ENCODE measurements around the gene NPR1. TPM values are rescaled to one million over a fixed set of nuclear protein-coding genes. Genes with fewer than 3 reads are reported as not detected.

The NPR1 gene
- polyA plus RNA-seq, 2 of the 4 experiments (the other 2 are of a cell fraction), result 0.39 to 1.9 TPM

DNA sequence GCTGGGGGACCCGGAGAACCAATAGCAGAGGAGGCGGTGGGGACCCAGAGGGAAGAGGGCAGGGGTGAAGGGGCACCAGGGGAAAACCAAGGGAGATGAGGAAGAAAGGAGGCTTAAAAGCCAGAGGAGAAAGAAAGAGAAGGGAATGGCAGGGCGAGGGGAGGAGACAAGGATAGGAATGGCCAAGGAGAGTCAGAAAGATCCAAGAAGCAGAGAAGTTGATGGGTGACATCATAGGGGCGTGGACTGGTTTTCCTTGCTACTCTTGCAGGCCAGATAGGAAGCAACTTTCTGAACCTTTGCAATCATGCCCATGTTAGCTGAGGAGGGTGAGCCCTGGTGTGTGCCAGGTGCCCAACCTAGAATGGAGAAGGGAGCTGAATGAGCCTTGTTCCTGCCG, 5.4 kb downstream of the NPR1 start:
- ChIA-PET CTCF (interaction anchor here (1.0 kb wide), 2 partner anchors 11 to 303 kb away, joined by 3 to 4 read pairs; no protein-coding TSS in a partner anchor), POLR2A (interaction anchor here (0.6 kb wide), 1 partner anchor 17 kb away, joined by 3 read pairs; no protein-coding TSS in a partner anchor)
- FAIRE-seq (no peak), ATAC-seq (peak; percentile 21 to 39; a peak in 3 of 6 replicates), DNase-seq (ENCODE audit: low read depth in 1 of 2, low spot score in 1 of 2) (peak in 1 of 2 experiments; percentile 43)
- no peak overlapping the region for H3K4me3 ChIP-seq
- no peaks in the 10 kb centered on the region for H3K9me3 ChIP-seq
- 59% methylated on average over 5 of the region's 5 CpGs for WGBS (ENCODE audit: missing lambda C conversion rate)
- H3K27ac ChIP-seq, result no peak overlapping the region
- H3K4me2 ChIP-seq, result 0 out of 3 replicates have a peak overlapping the region, but pooled peaks have one; percentile 4
- peaks cover 10% of the 10 kb centered on the region; the same call in 1 of the 3 replicates for H3K4me1 ChIP-seq
- TF ChIP-seq SREBF2 (IDR thresholded peaks at IDR 0.05) (no peak), MAFK (IDR thresholded peaks at IDR 0.05; ENCODE audit: partially characterized antibody) (no peak), NPAS2 (CRISPR knock-in tag; IDR thresholded peaks at IDR 0.05; ENCODE audit: borderline replicate concordance) (no peak), TFCP2L1 (CRISPR knock-in tag; IDR thresholded peaks at IDR 0.05) (no peak), BHLHE40 (IDR thresholded peaks at IDR 0.05; ENCODE audit: low read depth, low read length) (no peak), EP300 (IDR thresholded peaks at IDR 0.05) (no peak)
- TF ChIP-seq, protein P1, sequence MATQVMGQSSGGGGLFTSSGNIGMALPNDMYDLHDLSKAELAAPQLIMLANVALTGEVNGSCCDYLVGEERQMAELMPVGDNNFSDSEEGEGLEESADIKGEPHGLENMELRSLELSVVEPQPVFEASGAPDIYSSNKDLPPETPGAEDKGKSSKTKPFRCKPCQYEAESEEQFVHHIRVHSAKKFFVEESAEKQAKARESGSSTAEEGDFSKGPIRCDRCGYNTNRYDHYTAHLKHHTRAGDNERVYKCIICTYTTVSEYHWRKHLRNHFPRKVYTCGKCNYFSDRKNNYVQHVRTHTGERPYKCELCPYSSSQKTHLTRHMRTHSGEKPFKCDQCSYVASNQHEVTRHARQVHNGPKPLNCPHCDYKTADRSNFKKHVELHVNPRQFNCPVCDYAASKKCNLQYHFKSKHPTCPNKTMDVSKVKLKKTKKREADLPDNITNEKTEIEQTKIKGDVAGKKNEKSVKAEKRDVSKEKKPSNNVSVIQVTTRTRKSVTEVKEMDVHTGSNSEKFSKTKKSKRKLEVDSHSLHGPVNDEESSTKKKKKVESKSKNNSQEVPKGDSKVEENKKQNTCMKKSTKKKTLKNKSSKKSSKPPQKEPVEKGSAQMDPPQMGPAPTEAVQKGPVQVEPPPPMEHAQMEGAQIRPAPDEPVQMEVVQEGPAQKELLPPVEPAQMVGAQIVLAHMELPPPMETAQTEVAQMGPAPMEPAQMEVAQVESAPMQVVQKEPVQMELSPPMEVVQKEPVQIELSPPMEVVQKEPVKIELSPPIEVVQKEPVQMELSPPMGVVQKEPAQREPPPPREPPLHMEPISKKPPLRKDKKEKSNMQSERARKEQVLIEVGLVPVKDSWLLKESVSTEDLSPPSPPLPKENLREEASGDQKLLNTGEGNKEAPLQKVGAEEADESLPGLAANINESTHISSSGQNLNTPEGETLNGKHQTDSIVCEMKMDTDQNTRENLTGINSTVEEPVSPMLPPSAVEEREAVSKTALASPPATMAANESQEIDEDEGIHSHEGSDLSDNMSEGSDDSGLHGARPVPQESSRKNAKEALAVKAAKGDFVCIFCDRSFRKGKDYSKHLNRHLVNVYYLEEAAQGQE (IDR thresholded peaks at IDR 0.05), result no peak
- TF ChIP-seq, protein P2, sequence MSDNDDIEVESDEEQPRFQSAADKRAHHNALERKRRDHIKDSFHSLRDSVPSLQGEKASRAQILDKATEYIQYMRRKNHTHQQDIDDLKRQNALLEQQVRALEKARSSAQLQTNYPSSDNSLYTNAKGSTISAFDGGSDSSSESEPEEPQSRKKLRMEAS (IDR thresholded peaks at IDR 0.05), result no peak

DNA sequence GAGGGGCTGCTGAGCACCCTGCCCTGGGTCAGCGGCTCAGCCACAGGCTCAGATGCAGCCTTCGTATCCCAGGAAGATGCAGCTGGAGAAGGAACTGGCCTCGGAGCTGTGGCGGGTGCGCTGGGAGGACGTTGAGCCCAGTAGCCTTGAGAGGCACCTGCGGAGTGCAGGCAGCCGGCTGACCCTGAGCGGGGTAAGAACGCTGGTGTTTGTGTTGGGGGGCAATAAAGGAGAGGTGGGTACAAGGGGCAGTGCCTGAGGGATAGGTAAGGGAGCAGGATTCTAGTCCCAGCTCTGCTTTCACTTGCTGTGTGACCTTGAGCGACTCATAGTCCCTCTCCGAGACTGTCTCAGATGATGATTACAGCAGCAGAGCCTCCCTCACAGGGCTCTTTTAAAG, 6.4 kb downstream of the NPR1 start:
- CTCF ChIA-PET, result interaction anchor here (0.6 to 1.0 kb wide), 3 partner anchors 12 to 281 kb away, joined by 3 read pairs; no protein-coding TSS in a partner anchor
- peaks cover 6% of the 10 kb centered on the region; the same call in 1 of the 3 replicates for H3K4me1 ChIP-seq
- no peak for DNase-seq (ENCODE audit: low read depth in 1 of 2, low spot score in 1 of 2)
- no peak overlapping the region for H3K27ac ChIP-seq
- no peak for FAIRE-seq
- H3K4me2 ChIP-seq, result no peak overlapping the region
- POLR2A ChIA-PET, result interaction anchor here (1.2 kb wide), 1 partner anchor 43 kb away, joined by 3 read pairs; the partner anchor contains the start of gene INTS3
- no peak for ATAC-seq
- TF ChIP-seq RCOR1 (IDR thresholded peaks at IDR 0.05; ENCODE audit: low read depth, low read length) (no peak), POLR2A (IDR thresholded peaks at IDR 0.05; ENCODE audit: low read length) (no peak), ZSCAN20 (CRISPR knock-in tag; IDR thresholded peaks at IDR 0.05) (no peak), ZC3H11A (IDR thresholded peaks at IDR 0.05) (no peak)
- H3K9me3 ChIP-seq, result no peaks in the 10 kb centered on the region
- 85% methylated on average over 12 of the region's 12 CpGs for WGBS (ENCODE audit: missing lambda C conversion rate)
- no peak overlapping the region for H3K4me3 ChIP-seq

DNA sequence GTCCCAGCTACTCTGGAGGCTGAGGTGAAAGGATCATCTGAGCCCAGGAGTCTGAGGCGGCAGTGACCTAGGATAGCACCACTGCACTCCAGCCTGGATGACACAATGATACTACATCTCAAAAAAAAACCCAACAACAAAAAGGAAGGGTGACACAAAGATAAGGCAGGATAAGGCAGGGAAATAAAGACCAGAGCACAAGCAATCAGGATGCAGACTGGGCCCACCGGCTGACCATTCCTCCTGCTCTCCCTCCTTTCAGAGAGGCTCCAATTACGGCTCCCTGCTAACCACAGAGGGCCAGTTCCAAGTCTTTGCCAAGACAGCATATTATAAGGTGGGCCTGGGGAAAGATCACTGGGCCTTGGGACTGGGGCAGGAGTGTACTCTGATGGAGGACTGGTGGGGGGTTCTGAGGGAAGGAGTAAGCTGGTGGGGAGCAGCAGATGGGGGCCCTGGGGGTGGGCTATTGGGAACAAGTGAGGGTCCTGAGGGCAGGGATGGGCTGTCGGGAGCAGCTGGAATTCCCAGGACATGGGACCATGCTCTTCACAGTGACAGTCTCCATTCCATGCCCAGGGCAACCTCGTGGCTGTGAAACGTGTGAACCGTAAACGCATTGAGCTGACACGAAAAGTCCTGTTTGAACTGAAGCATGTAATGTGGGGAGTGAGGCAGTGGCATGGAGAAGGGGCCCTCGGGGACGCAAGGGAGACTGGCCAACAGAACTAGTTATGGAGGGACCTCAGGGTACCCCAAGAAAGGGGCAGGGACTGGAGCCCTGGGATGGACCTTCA, 7.3 kb downstream of the NPR1 start:
- Histone ChIP-seq H3K27ac (no peak overlapping the region), H3K4me2 (no peak overlapping the region), H3K4me3 (no peak overlapping the region), H3K9me3 (no peaks in the 10 kb centered on the region), H3K4me1 (peaks cover 6% of the 10 kb centered on the region; the same call in 1 of the 3 replicates)
- POLR2A ChIA-PET, result interaction anchor here (1.2 kb wide), 1 partner anchor 42 kb away, joined by 3 read pairs; the partner anchor contains the start of gene INTS3
- TF ChIP-seq HEYL (CRISPR knock-in tag; IDR thresholded peaks at IDR 0.05) (no peak), NFE2L2 (conservative IDR thresholded peaks at IDR 0.05; ENCODE audit: low read length) (no peak), RCOR1 (IDR thresholded peaks at IDR 0.05; ENCODE audit: low read depth, low read length) (no peak), HOXB13 (CRISPR knock-in tag; IDR thresholded peaks at IDR 0.05; ENCODE audit: low read depth) (no peak), RARB (CRISPR knock-in tag; IDR thresholded peaks at IDR 0.05) (no peak), NR3C1 (IDR thresholded peaks at IDR 0.05) (no peak), CHD4 (IDR thresholded peaks at IDR 0.05; ENCODE audit: borderline replicate concordance) (no peak), POLR2AphosphoS2 (conservative IDR thresholded peaks at IDR 0.05; ENCODE audit: low read length) (no peak), HOXB5 (CRISPR knock-in tag; IDR thresholded peaks at IDR 0.05) (no peak)
- TF ChIP-seq, protein P3, sequence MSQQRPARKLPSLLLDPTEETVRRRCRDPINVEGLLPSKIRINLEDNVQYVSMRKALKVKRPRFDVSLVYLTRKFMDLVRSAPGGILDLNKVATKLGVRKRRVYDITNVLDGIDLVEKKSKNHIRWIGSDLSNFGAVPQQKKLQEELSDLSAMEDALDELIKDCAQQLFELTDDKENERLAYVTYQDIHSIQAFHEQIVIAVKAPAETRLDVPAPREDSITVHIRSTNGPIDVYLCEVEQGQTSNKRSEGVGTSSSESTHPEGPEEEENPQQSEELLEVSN (IDR thresholded peaks at IDR 0.05; ENCODE audit: borderline replicate concordance, low read depth), result no peak
- TF ChIP-seq, protein P1 (IDR thresholded peaks at IDR 0.05), result no peak
- 60% methylated on average over 11 of the region's 11 CpGs for WGBS (ENCODE audit: missing lambda C conversion rate)
- CTCF ChIA-PET, result interaction anchor here (0.6 to 2.0 kb wide), 4 partner anchors 8 to 301 kb away, joined by 3 to 13 read pairs (median 3); partner anchors contain the start of genes NPR1 and RAB13
- ATAC-seq, result no peak
- DNase-seq (ENCODE audit: low read depth in 1 of 2, low spot score in 1 of 2), result no peak
- no peak for FAIRE-seq
